ENCODE results near the gene NOMO2.
"Not testable (repeated sequence)": the region's sequence is repeated elsewhere in the genome, so short reads cannot be mapped to it uniquely, and the experiment has no call there.

NOMO2 gene

GRCh38 chr16:18518536-18519283 lies 43.2 kb downstream of the NOMO2 start:
- DNase-seq = not testable (repeated sequence)

GRCh38 chr16:18498430-18498829 lies 63.5 kb downstream of the NOMO2 start:
- DNase-seq = not testable (repeated sequence)

- not testable (repeated sequence) for DNase-seq
Measured at GRCh38 chr16:18497032-18497431, 64.9 kb downstream of the NOMO2 start.

- not testable (repeated sequence) for DNase-seq
Measured at GRCh38 chr16:18492118-18492897, 69.6 kb downstream of the NOMO2 start.

GRCh38 chr16:18436025-18436424 lies 125.9 kb downstream of the NOMO2 start:
- not testable (repeated sequence) for DNase-seq

GRCh38 chr16:18415827-18416226 lies 146.1 kb downstream of the NOMO2 start:
- not testable (repeated sequence) for DNase-seq

GRCh38 chr16:18409532-18410293 lies 152.2 kb downstream of the NOMO2 start:
- DNase-seq = not testable (repeated sequence)

GRCh38 chr16:18401851-18402657 lies 159.8 kb downstream of the NOMO2 start:
- not testable (repeated sequence) for DNase-seq

- peak; percentile 26 for DNase-seq
Measured at GRCh38 chr16:18401159-18401558, 160.7 kb downstream of the NOMO2 start.

GRCh38 chr16:18394363-18394762 lies 167.5 kb downstream of the NOMO2 start:
- not testable (repeated sequence) for DNase-seq

GRCh38 chr16:18387767-18388166 lies 174.1 kb downstream of the NOMO2 start:
- DNase-seq = not testable (repeated sequence)

GRCh38 chr16:18386517-18386916 lies 175.4 kb downstream of the NOMO2 start:
- not testable (repeated sequence) for DNase-seq

GRCh38 chr16:18385285-18385684 lies 176.6 kb downstream of the NOMO2 start:
- DNase-seq = not testable (repeated sequence)

- not testable (repeated sequence) for DNase-seq
Measured at GRCh38 chr16:18384869-18385268, 177.0 kb downstream of the NOMO2 start.

GRCh38 chr16:18384098-18384636 lies 177.7 kb downstream of the NOMO2 start:
- DNase-seq = not testable (repeated sequence)

- not testable (repeated sequence) for DNase-seq
Measured at GRCh38 chr16:18382696-18383095, 179.2 kb downstream of the NOMO2 start.
